Middle frontal gyrus (tissue), 1 donor: ENCODE results near the gene RASAL2.

Source experiments
- DNase-seq: peaks from one replicate; pipeline ENCODE4 v3.0.0-alpha.2; 2015; ENCODE audit warnings: low spot score; ENCODE audit errors: extremely low spot score

Gene RASAL2

DNA sequence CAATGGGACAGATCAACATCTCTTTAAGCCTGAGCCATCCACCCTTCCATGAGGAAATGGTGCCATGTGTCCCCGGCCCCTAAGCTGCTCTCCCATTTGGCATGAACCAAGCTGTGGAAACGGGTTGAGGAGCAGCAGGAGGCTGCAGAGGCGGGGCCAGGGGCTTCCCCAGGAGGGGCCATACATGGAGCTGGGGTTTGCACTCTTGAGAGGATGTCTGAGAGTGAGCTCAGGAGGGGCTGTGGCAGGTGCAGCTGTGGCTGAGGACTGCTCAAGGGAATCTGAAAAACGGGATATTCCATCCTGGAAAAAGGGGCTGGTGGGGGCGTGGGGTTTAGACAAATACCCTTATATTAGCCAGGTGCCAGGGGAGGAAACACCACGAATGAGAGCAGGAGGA, 409.9 kb downstream of the RASAL2 start:
- DNase-seq: no peak

DNA sequence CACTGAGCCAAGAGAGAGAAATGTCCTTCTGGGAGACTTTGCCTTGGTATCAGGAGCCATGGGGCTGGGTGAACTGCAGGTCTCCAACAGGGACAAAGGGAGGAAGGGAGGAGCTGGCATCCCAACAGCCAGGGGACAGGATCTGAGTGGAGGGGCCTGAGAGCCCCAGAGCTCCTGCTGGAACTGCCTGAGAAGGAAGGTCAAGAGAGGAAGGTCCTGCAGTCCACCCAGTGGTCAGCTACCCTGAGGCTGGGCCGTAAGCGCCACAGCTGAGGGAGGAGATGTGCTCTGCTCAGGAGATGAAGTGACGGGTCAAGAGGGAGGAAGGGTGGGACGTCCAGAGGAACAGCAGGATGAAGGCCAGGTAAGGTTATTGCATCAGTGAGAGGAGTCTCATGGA, 410.4 kb downstream of the RASAL2 start:
- no peak for DNase-seq

- no peak for DNase-seq
Observed at GRCh38 chr1:178506177-178506576, 412.3 kb downstream of the RASAL2 start.

DNA sequence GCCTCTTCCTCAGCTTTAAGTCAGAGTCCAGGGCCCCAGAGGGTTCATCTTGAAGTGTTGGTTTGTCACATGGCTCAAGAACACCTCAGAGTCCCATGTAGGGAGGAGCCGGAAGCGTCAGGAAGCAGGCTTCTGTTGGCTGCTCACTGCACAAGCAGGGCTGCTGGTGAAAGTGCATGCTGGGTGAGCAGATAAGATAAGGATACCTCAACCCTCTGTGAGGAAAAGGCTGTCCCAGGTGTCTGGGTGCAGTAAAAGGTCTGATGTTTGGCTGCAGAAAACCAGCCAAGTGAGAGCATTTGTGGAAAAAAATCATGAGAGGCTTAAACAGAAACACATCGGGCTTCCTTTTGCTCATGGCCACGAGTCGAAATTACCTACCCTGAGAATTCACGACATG, 412.8 kb downstream of the RASAL2 start:
- DNase-seq: no peak

DNA sequence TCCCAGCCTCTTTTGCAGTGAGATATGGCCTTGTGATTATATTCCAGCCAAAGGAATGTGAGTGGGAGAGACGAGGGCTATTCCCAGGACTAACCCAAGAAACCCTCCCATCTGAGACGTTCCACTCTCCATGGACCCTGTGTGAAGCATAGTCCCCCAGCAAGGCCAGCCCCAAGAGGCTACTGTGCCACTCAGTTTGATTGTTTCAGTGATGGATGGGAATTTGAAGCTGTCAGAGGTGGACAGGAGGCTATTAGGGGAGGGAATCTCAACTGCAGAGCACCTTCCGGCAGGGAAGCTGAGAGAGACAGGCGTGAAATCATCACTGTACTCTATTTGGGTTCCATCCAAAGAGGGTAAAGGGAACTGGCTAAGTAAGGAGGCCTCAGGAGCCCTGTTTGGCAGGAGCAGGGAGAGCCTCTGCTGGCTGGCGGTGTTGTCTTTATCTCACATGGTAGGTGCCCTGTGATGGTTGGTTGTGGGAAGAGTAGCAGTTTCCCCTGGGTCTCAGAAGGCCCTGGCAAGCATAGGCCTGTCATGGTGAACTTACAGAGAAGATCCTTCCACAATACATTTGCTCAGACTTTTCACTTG, 415.6 kb downstream of the RASAL2 start:
- no peak for DNase-seq

GRCh38 chr1:178510155-178510554, 416.3 kb downstream of the RASAL2 start:
- DNase-seq: no peak

DNA sequence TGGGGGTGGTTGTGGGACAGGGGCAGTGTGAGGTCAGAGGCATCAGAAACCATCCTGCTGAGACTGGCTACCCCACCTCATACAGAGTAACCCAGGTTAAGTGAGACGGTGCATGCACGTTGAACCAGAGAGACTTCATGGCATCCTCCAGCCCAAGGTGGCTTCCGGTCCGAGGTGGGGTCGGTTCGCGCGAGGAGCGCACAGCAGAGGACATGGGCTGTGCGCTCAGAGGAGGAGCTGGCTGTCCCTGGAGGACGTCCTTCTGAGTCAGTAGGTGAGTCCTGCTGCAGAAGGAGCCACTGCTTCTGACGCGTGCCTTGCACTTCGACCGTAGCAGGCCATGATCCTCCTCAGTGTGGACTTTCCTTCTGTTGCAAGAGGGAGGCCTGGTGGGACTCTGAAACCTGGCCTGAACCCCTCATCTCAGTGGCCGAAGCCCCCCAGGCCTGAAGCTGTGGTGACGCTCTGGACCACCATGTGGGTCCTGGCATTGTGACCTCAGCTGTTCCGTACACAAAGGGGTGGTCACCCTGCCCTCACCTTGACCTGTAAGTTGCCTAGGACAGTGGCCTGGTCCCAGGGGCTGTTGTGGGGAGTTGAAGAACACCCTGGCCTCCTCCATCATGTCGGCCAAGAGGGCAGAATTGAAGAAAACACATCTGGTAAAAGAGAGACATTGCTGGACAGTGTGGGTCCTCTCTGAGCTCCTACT, 418.8 kb downstream of the RASAL2 start, which contains the start of gene TEX35:
Gene TEX35, plus strand, starts transcription at position 544 of the 712 bp plus-strand sequence. Its CDS starts 80 bp downstream, at position 624.
- no peak for DNase-seq

DNA sequence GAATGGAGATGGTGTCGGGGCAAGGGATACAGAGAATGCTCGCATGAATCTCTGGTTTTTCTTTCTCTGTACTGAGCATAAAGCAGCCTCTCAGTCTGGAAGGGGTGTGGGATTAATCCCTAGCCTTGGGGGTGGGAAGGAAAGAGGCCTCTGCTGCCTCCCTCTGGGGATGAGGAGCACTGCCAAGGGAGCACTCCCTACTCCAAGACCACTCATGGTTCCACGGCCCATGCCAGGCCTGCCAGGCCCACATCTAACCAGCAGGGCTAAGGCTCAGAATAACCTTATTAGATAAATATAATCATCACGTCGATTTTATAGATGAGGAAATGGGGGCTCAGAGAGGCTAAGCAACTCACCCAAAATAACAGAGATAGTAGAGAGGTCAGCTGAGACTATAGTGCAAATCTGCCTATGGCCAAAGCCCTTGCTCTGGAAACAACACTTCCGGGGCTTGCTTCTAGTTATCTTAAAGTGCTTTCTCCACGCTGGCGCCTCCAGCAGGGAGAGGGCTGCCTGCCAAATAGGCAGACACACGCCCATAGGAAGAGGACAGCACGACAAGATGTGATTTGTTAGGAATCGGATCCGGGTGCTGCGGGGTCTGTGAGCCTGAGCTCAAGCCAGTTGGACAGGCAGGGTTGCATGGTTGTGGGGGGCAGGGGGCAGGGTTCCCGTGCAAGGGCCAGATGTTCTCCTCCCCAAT, 419.5 kb downstream of the RASAL2 start:
- no peak for DNase-seq

- no peak for DNase-seq
Observed at GRCh38 chr1:178516110-178516509, 422.2 kb downstream of the RASAL2 start.

DNA sequence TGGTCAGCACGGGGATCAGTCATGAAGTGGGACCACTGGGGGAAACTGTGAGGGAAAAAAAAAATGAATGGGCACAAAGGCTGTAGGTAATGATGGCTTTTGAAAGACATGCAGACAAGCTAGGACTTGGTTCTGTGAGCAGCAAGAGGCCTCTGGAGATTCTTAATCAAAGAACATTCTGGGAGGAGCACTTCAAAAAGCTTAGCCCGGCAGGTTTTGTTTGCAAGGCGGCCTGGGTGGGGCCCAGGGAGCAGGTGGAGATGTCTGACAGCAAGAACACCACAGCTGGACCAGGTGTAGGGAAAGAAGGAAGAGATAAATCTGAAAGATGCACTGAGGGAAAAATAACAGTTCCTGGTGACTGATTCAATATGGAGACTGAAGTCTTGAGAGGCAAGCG, 425.0 kb downstream of the RASAL2 start:
- no peak for DNase-seq

DNA sequence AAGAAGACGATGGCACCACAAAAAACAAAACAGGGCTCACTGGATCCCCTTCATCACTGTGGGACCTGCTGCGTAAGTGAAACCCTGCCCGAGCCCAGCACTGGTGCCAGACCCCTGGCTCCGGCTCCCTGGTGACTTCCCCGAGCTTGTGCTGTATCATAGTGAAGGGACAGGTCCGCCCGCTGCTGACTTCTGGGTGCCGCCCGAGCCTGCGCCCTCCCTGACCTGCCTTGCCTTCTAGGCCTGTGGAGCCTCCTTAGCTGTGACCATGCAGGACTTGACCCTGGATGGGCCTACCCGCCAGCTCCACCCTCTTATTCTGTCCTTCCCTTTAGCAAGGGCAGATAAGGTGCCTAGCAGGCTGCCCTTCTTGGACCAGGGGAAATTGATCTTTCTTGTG, 426.9 kb downstream of the RASAL2 start:
- DNase-seq: no peak

DNA sequence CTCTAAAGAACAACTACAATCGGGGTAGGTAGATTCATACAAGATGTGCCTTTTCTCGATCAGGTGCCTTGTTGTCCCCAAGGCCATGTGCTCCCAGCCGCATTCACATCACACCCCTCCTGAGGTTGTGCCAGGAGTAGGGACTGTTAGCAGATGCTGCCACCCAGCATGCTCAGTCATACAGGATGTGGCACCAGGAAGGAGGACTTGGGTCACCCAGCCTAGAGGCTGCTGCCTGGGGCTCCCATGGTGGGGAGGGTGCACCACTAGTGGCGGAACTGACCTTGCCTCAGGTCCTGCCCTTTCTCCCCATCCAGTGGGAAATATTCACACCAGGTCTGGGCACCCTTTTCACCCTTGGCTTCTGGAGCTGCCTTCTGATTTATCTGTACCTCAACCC, 427.3 kb downstream of the RASAL2 start:
- no peak for DNase-seq

GRCh38 chr1:178527117-178527516, 433.2 kb downstream of the RASAL2 start:
- DNase-seq: no peak

DNA sequence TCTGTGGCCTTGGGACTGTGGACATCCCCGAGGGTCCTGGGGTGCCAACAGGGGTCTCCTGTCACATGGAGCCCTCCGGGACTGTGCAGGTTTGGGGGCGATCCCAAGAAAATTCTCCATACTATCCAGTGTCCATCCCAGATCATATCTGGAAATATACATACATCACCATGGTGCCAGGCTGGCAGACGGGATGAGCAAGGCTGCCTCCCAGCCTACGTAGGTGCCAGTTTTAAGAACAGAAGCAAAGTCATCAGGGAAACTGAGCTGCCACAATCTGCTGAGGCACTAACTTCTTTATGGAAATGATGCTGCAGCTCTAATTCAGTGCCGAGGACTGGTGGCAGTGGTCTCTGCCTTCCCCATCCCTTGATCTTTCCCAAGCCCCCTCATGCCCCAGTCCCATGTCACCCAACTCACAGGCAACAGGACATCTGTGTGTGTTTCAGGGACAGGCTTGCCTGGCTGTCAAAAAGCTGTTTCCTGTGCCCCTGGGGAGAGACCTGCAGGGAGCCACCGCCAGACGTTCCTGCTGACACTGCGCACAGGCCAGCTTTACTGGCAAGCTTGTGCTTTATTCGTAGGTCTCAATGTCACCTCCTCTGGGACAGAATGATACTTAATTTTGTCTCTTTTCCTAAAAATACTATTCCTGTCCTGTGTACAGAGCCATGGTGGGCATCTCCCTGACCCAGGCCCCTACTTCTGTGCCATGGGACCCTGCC, 434.5 kb downstream of the RASAL2 start:
- no peak for DNase-seq

- DNase-seq: no peak
Observed at GRCh38 chr1:178528953-178529335, 435.0 kb downstream of the RASAL2 start.

- no peak for DNase-seq
Observed at GRCh38 chr1:178529364-178530036, 435.6 kb downstream of the RASAL2 start.

DNA sequence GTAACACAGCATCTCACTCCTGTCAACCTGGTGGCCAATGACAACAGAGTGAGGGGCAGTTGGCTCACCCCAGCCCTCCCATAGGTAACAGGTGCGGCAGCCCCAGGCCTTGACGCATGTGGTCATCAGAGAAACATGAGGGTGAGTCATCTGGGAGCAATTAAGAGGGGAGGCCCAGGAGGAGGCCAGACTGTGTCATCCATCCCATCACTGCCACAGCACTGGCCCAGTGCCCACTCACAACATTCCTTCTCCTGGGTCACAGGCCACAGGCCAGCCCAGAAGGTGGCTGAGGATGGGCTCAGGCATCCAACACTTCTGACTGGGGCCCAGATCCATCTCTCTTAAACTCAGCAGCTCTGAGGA, 436.1 kb downstream of the RASAL2 start:
- DNase-seq: no peak

DNA sequence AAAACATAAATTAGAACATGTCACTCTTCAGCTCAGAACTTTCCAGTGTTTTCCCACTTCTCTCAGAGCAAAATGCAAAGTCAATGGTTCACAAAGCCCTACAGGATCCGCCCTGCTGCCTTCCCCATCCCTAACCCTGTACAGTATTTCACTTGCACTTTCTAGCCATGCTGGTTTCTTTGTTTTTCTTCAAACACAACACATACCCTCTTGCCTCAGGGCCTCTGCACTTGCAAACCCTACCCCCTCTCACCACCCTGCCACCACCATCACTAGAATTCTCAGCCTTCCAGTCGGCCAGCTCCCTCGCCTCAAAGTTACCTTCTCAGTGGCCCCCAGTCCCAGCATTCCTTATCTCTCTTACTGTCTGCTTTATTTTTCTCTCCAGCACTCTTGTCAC, 436.6 kb downstream of the RASAL2 start:
- DNase-seq: no peak

GRCh38 chr1:178531887-178532286, 438.0 kb downstream of the RASAL2 start:
- DNase-seq: no peak

DNA sequence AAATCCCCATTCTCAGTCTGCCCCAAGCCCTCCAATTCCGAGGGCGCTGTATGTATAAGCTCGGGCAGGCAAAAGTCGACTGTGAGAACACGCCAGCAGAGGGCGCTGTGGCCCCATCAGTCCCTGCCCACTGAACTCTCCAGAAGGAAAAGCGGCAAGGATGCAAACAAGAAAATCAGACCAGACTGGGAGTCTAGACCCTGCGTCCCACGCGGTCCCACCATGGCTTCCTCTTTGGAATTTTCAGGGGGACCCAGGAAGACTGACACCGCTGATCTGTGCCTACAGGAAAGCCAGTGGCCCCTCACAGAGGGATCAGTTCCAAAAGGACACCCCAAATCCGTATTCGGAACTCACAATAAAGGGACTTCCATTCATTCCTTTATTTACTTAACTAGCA, 438.5 kb downstream of the RASAL2 start:
- DNase-seq: peak; percentile 55

GRCh38 chr1:178533121-178533946, 439.4 kb downstream of the RASAL2 start:
- no peak for DNase-seq
